Measurements from ENCODE around the gene FAM50B.

DNA sequence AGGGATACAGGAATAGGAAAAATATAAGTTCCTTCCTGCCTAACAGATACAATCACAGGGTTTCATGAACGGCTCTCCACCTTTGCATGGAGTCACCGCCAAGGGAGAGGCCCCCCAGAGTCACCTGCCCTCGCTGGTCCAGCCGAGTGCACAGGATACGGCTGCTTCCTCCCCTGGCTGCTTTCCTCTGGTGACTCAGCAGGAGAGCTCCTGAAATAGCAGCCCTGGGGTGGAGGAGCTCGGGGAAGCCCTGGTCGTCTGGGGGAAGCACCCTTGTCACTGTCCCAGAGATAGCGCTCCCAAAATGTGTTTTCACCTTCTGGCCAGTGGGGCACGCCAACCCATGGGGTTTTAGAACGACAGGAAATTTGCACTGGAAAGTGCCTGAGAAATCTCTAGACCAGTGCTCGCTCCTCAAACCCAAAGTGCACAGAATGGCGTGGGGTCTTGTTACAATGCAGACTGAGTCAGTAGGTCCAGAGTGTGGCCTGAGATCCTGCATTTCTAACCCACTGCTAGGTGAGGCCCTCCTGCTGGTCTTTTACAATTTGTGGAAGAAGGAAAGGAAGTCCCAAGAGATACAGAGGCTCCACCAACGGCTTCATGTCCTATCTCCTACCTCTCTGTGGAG is 35.9 kb upstream of the FAM50B start:
- TF ChIP-seq, protein P1, sequence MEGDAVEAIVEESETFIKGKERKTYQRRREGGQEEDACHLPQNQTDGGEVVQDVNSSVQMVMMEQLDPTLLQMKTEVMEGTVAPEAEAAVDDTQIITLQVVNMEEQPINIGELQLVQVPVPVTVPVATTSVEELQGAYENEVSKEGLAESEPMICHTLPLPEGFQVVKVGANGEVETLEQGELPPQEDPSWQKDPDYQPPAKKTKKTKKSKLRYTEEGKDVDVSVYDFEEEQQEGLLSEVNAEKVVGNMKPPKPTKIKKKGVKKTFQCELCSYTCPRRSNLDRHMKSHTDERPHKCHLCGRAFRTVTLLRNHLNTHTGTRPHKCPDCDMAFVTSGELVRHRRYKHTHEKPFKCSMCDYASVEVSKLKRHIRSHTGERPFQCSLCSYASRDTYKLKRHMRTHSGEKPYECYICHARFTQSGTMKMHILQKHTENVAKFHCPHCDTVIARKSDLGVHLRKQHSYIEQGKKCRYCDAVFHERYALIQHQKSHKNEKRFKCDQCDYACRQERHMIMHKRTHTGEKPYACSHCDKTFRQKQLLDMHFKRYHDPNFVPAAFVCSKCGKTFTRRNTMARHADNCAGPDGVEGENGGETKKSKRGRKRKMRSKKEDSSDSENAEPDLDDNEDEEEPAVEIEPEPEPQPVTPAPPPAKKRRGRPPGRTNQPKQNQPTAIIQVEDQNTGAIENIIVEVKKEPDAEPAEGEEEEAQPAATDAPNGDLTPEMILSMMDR (conservative IDR thresholded peaks at IDR 0.05; ENCODE audit: low read depth, low read length), result no peak
- TF ChIP-seq NFE2L2 (IDR thresholded peaks at IDR 0.05; ENCODE audit: low read depth, low read length) (peak; percentile 66; the same call in 1 of the 2 replicates), POLR2A (IDR thresholded peaks at IDR 0.05; ENCODE audit: low read depth, low read length) (no peak), CEBPB (IDR thresholded peaks at IDR 0.05; ENCODE audit: low read depth, low read length) (no peak), RAD21 (IDR thresholded peaks at IDR 0.05; ENCODE audit: low read length) (no peak), RFX5 (IDR thresholded peaks at IDR 0.05; ENCODE audit: low read depth, low read length) (no peak), BHLHE40 (IDR thresholded peaks at IDR 0.05; ENCODE audit: low read depth, low read length) (no peak)
- TF ChIP-seq, protein P2, sequence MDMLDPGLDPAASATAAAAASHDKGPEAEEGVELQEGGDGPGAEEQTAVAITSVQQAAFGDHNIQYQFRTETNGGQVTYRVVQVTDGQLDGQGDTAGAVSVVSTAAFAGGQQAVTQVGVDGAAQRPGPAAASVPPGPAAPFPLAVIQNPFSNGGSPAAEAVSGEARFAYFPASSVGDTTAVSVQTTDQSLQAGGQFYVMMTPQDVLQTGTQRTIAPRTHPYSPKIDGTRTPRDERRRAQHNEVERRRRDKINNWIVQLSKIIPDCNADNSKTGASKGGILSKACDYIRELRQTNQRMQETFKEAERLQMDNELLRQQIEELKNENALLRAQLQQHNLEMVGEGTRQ (IDR thresholded peaks at IDR 0.05; ENCODE audit: low read depth, low read length), result no peak

Data from IMR-90 (cell line).